Measurements from ENCODE around the gene PPP2R3C. TPM values are rescaled to one million over a fixed set of nuclear protein-coding genes. Genes with fewer than 3 reads are reported as not detected.

The PPP2R3C gene
- total and polyA plus RNA-seq, 2 of the 4 experiments (the other 2 are of a cell fraction) = 15.9 to 17.0 TPM

DNA sequence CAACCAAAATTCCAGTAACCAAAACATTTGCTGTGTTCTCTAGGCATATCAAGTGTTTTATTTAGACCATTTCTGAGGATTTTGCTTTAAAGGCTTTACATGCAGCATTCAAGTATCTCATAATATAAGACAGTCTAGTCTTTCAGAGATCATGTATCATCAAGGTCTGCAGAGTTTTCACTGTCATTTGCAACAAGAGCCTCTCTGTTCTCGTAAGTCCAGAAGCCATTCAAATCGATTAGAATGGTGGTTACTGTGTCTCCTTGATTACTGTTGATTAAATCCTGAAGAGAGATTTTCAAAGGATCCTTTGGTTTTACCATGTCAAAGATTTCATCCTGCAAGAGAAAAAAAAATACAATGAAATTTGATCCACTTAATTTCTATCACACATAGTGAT, 36.3 kb downstream of the PPP2R3C start:
- ChIA-PET CTCF (no interaction called here), POLR2A (ENCODE audit: unreplicated experiment) (no interaction called here)
- H3K23ac ChIP-seq (ENCODE audit: low read depth, low read length) = no peak overlapping the region
- no peak for DNase-seq
- no peak overlapping the region for H3K4ac ChIP-seq (ENCODE audit: low read depth, low read length)
- H4K8ac ChIP-seq (ENCODE audit: low read depth in 2 of 2, low read length in 2 of 2) = no peak overlapping the region
- H3K4me3 ChIP-seq (ENCODE audit: insufficient read depth, low read depth, low read length) = no peak overlapping the region
- H2BK120ac ChIP-seq (ENCODE audit: low read depth, low read length) = no peak overlapping the region
- H4K5ac ChIP-seq (ENCODE audit: low read depth, low read length) = no peak overlapping the region
- no peak overlapping the region for H2AK9ac ChIP-seq (replicated peaks; ENCODE audit: low read depth, low read length, poor library complexity)
- no peak overlapping the region for H3K56ac ChIP-seq (ENCODE audit: extremely low read depth, insufficient read depth, low read length)
- no peaks in the 10 kb centered on the region; a peak in 1 of 4 replicates for H3K79me1 ChIP-seq (ENCODE audit: low read depth in 1 of 2, low read length in 2 of 2)
- no peaks in the 10 kb centered on the region for H3K4me1 ChIP-seq (ENCODE audit: control insufficient read depth, insufficient read depth, low read length)
- no peaks in the 10 kb centered on the region for H4K20me1 ChIP-seq (ENCODE audit: insufficient read depth, low read length)
- intact Hi-C loops (cut with micrococcal nuclease) = no loop called here
- H3K14ac ChIP-seq (replicated peaks; ENCODE audit: low read depth, low read length) = no peak overlapping the region
- H2AFZ ChIP-seq (replicated peaks; ENCODE audit: low read length, poor library complexity) = no peak overlapping the region
- no peak overlapping the region for H3K18ac ChIP-seq (ENCODE audit: low read depth, low read length)
- H3K9me1 ChIP-seq (ENCODE audit: insufficient read depth, low read length) = no peaks in the 10 kb centered on the region
- peaks cover 24% of the 10 kb centered on the region for H3K36me3 ChIP-seq (ENCODE audit: control insufficient read depth, insufficient read depth, low read length)
- no peak overlapping the region for H3K4me2 ChIP-seq (ENCODE audit: low read depth, low read length)
- H2AK5ac ChIP-seq (ENCODE audit: low read depth, low read length) = no peak overlapping the region
- H3K9ac ChIP-seq (ENCODE audit: low read depth, low read length) = no peak overlapping the region
- H3K27me3 ChIP-seq (ENCODE audit: control insufficient read depth, insufficient read depth, low read length) = no peaks in the 10 kb centered on the region
- H3K27ac ChIP-seq (ENCODE audit: insufficient read depth, low read length) = no peak overlapping the region
- no peak overlapping the region for H2BK15ac ChIP-seq (ENCODE audit: low read depth, low read length)
- BruUV-seq (replicated peaks) = no TSS peak
- in situ Hi-C loops (cut with MboI; ENCODE audit: low sequenced_read_pairs) = no loop called here
- no peaks in the 10 kb centered on the region for H3K9me3 ChIP-seq (ENCODE audit: control insufficient read depth, insufficient read depth, low read length)
- ATAC-seq (ENCODE audit: low read depth) = no peak
- TF ChIP-seq SMC3 (IDR thresholded peaks at IDR 0.05; ENCODE audit: low read depth, low read length) (no peak), MXI1 (IDR thresholded peaks at IDR 0.05; ENCODE audit: borderline replicate concordance, low read depth, low read length) (no peak), CHD1 (IDR thresholded peaks at IDR 0.05; ENCODE audit: low read depth, low read length) (no peak), RAD21 (IDR thresholded peaks at IDR 0.05; ENCODE audit: low read length) (no peak), MAFK (IDR thresholded peaks at IDR 0.05; ENCODE audit: low read depth, low read length) (no peak), NFE2L2 (IDR thresholded peaks at IDR 0.05; ENCODE audit: low read depth, low read length) (no peak), BHLHE40 (IDR thresholded peaks at IDR 0.05; ENCODE audit: low read depth, low read length) (no peak), RCOR1 (IDR thresholded peaks at IDR 0.05; ENCODE audit: insufficient replicate concordance, low read length) (no peak)
- H2BK5ac ChIP-seq (ENCODE audit: low read depth, low read length, poor library complexity, severe bottlenecking) = no peak overlapping the region
- no peak overlapping the region for H4K91ac ChIP-seq (ENCODE audit: insufficient read depth, low read depth, low read length)
- dilution Hi-C loops (cut with HindIII; ENCODE audit: low sequenced_read_pairs, unreplicated experiment) = no loop called here
- no peak overlapping the region for H2BK20ac ChIP-seq (ENCODE audit: low read depth, low read length)
- no CpG with 5 or more reads among the region's 2 CpGs for WGBS, 2 experiments (ENCODE audit: extremely low coverage in 2 of 2, insufficient read length in 1 of 2)
